Mesenchymal stem cell (in vitro differentiated cells and primary cell): ENCODE data around the gene PPP1R13B.
A peak's percentile ranks its signal among the peaks of the same experiment; 100 is the strongest.

Experiments used
- DNase-seq: peaks from one replicate; pipeline ENCODE4 v3.0.0-alpha.2; 2013
- H2AFZ ChIP-seq: one replicate; pipeline ENCODE4 v1.6.1; 2013; ENCODE audit warnings: low read depth, mild to moderate bottlenecking, control low read depth, inconsistent platforms, low read length, moderate library complexity
- H2AK5ac ChIP-seq: 2 replicates; pipeline ENCODE4 v1.6.1; 2013; ENCODE audit warnings: low read length, moderate library complexity, mild to moderate bottlenecking, inconsistent platforms; ENCODE audit not compliant: severe bottlenecking
- H2BK120ac ChIP-seq: one replicate; pipeline ENCODE4 v1.6.1; 2013; ENCODE audit warnings: low read depth, mild to moderate bottlenecking, inconsistent platforms, low read length, moderate library complexity
- H2BK12ac ChIP-seq, 2 experiments: one replicate each; pipeline ENCODE4 v1.6.1; 2013; ENCODE audit warnings: inconsistent platforms in 2 of 2, low read length in 2 of 2, mild to moderate bottlenecking in 2 of 2, moderate library complexity in 2 of 2, control low read depth in 1 of 2
- H2BK15ac ChIP-seq: one replicate; pipeline ENCODE4 v1.6.1; 2013; ENCODE audit warnings: mild to moderate bottlenecking, low read depth, inconsistent platforms; ENCODE audit not compliant: poor library complexity, severe bottlenecking
- H2BK5ac ChIP-seq: 2 replicates; pipeline ENCODE4 v1.6.1; 2013; ENCODE audit warnings: low read depth, mild to moderate bottlenecking, low read length, control low read depth, inconsistent platforms; ENCODE audit not compliant: poor library complexity, severe bottlenecking
- H3K14ac ChIP-seq, 2 experiments: one replicate each; pipeline ENCODE4 v1.6.1; 2013; ENCODE audit warnings: inconsistent platforms in 2 of 2, low read length in 2 of 2, control low read depth in 1 of 2, mild to moderate bottlenecking in 1 of 2, moderate library complexity in 1 of 2
- H3K18ac ChIP-seq, 2 experiments: one replicate each; pipeline ENCODE4 v1.6.1; 2013; ENCODE audit warnings: inconsistent platforms in 2 of 2, low read length in 2 of 2, control low read depth in 1 of 2, low read depth in 1 of 2, mild to moderate bottlenecking in 1 of 2
- H3K23ac ChIP-seq, 2 experiments: one replicate each; pipeline ENCODE4 v1.6.1; 2013; ENCODE audit warnings: inconsistent platforms in 2 of 2, low read length in 2 of 2, mild to moderate bottlenecking in 2 of 2, moderate library complexity in 2 of 2, control low read depth in 1 of 2
- H3K27ac ChIP-seq: 2 replicates; pipeline ENCODE4 v1.5.1; 2013; ENCODE audit warnings: mild to moderate bottlenecking, moderate library complexity, low read length, control low read depth, inconsistent platforms; ENCODE audit not compliant: poor library complexity, severe bottlenecking
- H3K27me3 ChIP-seq, 2 experiments: 2 replicates each; pipeline versions ENCODE4 v1.6.1 to v1.7.0; 2013; ENCODE audit warnings: low read length in 2 of 2, mild to moderate bottlenecking in 2 of 2, moderate library complexity in 2 of 2, control low read depth in 1 of 2, inconsistent platforms in 1 of 2; ENCODE audit not compliant: control insufficient read depth in 1 of 2, insufficient read depth in 1 of 2
- H3K36me3 ChIP-seq, 2 experiments: 2 replicates each; pipeline versions ENCODE4 v1.6.1 to v1.7.0; 2013; ENCODE audit warnings: low read length in 2 of 2, control low read depth in 1 of 2, inconsistent platforms in 1 of 2, low read depth in 1 of 2, mild to moderate bottlenecking in 1 of 2; ENCODE audit not compliant: insufficient read depth in 2 of 2, control insufficient read depth in 1 of 2
- H3K4ac ChIP-seq, 2 experiments: one replicate each; pipeline ENCODE4 v1.6.1; 2013; ENCODE audit warnings: inconsistent platforms in 2 of 2, low read length in 2 of 2, mild to moderate bottlenecking in 2 of 2, moderate library complexity in 2 of 2, control low read depth in 1 of 2, low read depth in 1 of 2
- H3K4me1 ChIP-seq: 2 replicates; pipeline ENCODE4 v1.6.1; 2013; ENCODE audit warnings: low read depth, low read length, control low read depth; ENCODE audit not compliant: control insufficient read depth, insufficient read depth
- H3K4me2 ChIP-seq: 2 replicates; pipeline ENCODE4 v1.6.1; 2013; ENCODE audit warnings: low read length, mild to moderate bottlenecking, inconsistent platforms; ENCODE audit not compliant: poor library complexity, severe bottlenecking
- H3K4me3 ChIP-seq, 2 experiments: 2 replicates each; pipeline versions ENCODE4 v1.5.1 to v1.7.0; 2013; ENCODE audit warnings: low read length in 2 of 2, mild to moderate bottlenecking in 2 of 2, control low read depth in 1 of 2, low read depth in 1 of 2; ENCODE audit not compliant: insufficient read depth in 1 of 2
- H3K79me1 ChIP-seq: replicated peaks from 2 replicates; pipeline ENCODE4 v1.6.1; 2013; ENCODE audit warnings: mild to moderate bottlenecking, control low read depth, low read length, inconsistent platforms; ENCODE audit not compliant: poor library complexity, severe bottlenecking
- H3K9ac ChIP-seq: 2 replicates; pipeline ENCODE4 v1.7.0; 2013; ENCODE audit warnings: mild to moderate bottlenecking, low read length, moderate library complexity
- H3K9me3 ChIP-seq: 2 replicates; pipeline ENCODE4 v1.7.0; 2013; ENCODE audit warnings: mild to moderate bottlenecking, low read length; ENCODE audit not compliant: control insufficient read depth
- H4K8ac ChIP-seq: one replicate; pipeline ENCODE4 v1.6.1; 2013; ENCODE audit warnings: inconsistent platforms, mild to moderate bottlenecking, low read length, moderate library complexity
- H4K91ac ChIP-seq: one replicate; pipeline ENCODE4 v1.6.1; 2013; ENCODE audit warnings: mild to moderate bottlenecking, low read length, inconsistent platforms
- WGBS: methylation state at CpG from one replicate; pipeline ENCODE4 v1.1.7; 2013; ENCODE audit warnings: mixed read lengths; 5-methylcytosine and 5-hydroxymethylcytosine counted together

PPP1R13B gene

DNA sequence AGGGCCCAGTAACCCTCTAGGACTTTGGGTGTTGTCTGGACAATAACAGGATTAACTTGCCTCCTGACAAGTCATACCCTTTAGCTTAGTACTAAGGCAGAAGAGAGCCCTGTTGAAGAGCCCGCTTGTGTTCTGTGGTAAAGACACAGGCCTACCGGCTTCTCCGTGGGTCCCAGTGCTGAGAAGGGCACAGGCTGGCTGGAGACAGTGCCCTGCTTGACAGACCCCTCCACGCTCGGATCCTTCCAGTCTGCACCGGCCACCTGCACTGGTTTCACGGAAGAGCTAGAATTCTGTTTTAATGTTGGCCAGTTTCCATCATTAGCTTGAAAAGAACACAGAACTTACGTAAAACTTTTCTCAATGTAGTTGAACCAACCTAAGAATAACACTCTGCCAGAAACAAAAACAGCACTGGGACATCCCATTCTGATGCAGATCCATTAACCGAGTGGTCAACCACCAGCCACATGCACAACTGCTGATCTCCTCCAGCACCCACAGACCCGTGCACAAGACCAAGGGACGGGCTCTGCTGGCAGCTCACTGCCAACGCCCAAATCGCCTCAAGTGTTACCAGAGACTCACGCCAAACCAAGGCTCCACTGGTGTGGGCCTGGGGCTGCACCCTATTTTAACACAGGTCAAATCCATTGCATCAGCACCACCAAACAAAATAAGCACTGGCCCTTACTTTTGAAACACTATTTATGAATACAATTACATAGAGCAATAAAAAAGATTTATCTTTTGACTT, 104.7 kb downstream of the PPP1R13B start:
- H3K9ac ChIP-seq, result no peak overlapping the region
- no peak overlapping the region for H2AK5ac ChIP-seq
- H2BK15ac ChIP-seq, result no peak overlapping the region
- no peak overlapping the region for H2BK5ac ChIP-seq
- H2BK120ac ChIP-seq, result no peak overlapping the region
- no peak overlapping the region for H3K4ac ChIP-seq
- no peak overlapping the region for H3K27ac ChIP-seq
- H2AFZ ChIP-seq, result no peak overlapping the region
- DNase-seq, result no peak
- no peaks in the 10 kb centered on the region for H3K9me3 ChIP-seq
- WGBS, result 95% methylated on average over 14 of the region's 14 CpGs
- no peak overlapping the region for H3K14ac ChIP-seq
- H3K23ac ChIP-seq, result no peak overlapping the region
- no peaks in the 10 kb centered on the region for H3K27me3 ChIP-seq
- H3K36me3 ChIP-seq, result peaks cover 0 to 36% of the 10 kb centered on the region in 2 experiments
- no peak overlapping the region for H2BK12ac ChIP-seq
- H3K18ac ChIP-seq, result no peak overlapping the region
- H3K79me1 ChIP-seq, result no peaks in the 10 kb centered on the region
- no peak overlapping the region for H3K4me2 ChIP-seq
- no peak overlapping the region for H4K8ac ChIP-seq
- peaks cover 8% of the 10 kb centered on the region for H3K4me1 ChIP-seq
- no peak overlapping the region for H3K4me3 ChIP-seq
- no peak overlapping the region for H4K91ac ChIP-seq

DNA sequence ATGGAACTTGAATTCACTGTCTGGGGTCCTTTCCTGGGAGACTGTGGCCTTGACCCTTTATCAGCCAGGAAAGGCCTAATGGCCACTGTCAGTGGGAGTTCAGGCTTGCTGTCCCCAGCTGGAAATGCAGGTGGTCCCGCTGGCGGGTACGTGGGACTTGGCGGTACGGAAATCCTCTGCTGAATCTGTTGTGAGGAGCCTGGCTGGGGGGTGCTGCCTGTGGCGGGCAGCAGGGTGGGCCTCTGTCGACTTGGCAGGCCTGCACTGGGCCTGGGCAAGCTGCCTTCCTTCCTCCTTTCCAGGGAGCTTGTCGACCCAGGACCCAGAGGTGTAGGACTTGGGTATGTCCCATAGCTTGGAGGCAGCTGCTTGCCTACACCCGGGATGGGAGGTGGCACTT, 105.5 kb downstream of the PPP1R13B start:
- peaks cover 8% of the 10 kb centered on the region for H3K4me1 ChIP-seq
- H2BK12ac ChIP-seq, result no peak overlapping the region
- H2BK5ac ChIP-seq, result no peak overlapping the region
- no peak overlapping the region for H3K4me2 ChIP-seq
- H3K4me3 ChIP-seq, result no peak overlapping the region
- no peak overlapping the region for H3K23ac ChIP-seq
- H3K27me3 ChIP-seq, result no peaks in the 10 kb centered on the region
- H4K91ac ChIP-seq, result no peak overlapping the region
- H3K79me1 ChIP-seq, result no peaks in the 10 kb centered on the region
- H3K36me3 ChIP-seq, result peaks cover 0 to 40% of the 10 kb centered on the region in 2 experiments
- no peak overlapping the region for H3K9ac ChIP-seq
- no peak overlapping the region for H3K18ac ChIP-seq
- no peak overlapping the region for H3K4ac ChIP-seq
- no peaks in the 10 kb centered on the region for H3K9me3 ChIP-seq
- H2BK15ac ChIP-seq, result no peak overlapping the region
- no peak overlapping the region for H3K14ac ChIP-seq
- H2AK5ac ChIP-seq, result no peak overlapping the region
- no peak overlapping the region for H2AFZ ChIP-seq
- H3K27ac ChIP-seq, result no peak overlapping the region
- no peak overlapping the region for H4K8ac ChIP-seq
- no peak for DNase-seq
- WGBS, result 98% methylated on average over 8 of the region's 9 CpGs
- H2BK120ac ChIP-seq, result no peak overlapping the region

DNA sequence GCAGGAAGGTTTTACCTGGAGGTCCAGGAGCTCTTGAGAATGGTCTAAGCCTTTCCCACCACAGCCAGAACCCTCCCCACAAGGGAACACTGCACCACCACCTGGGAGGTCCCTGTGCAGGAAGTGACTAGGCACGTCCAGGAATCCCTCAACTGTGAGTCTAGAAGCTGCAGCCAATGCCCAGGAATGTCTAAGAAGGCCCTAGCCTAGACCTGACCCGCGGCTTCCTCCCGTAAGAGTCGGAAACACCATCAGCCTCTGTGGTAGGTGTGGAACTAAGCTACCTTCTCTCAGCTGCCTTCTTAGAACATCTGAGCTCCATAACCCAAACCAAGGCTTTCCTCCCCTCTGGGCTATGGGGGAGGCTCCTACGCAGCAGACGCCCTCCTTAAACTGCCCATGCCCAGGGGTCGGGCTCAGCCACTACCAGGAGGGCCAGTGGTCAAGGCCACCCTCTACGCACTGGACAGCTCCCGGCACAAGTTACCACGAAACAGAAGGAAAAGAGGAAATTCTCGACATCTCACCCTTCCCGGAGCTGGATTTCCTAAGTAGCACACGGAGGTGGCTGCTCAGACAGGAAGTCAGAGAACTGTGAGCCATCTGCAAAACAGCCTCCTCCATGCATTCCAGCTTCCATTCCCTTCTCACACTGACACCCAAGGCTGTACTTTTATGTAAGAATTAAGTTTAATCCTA, 106.2 kb downstream of the PPP1R13B start:
- Histone ChIP-seq H2BK12ac (no peak overlapping the region), H3K18ac (no peak overlapping the region), H3K23ac (no peak overlapping the region), H3K9ac (no peak overlapping the region), H2BK5ac (no peak overlapping the region), H3K9me3 (no peaks in the 10 kb centered on the region), H3K4me3 (no peak overlapping the region), H3K36me3 (peaks cover 0 to 44% of the 10 kb centered on the region in 2 experiments), H3K27me3 (no peaks in the 10 kb centered on the region), H3K27ac (no peak overlapping the region), H2AK5ac (no peak overlapping the region), H2BK15ac (no peak overlapping the region), H3K4ac (no peak overlapping the region), H4K91ac (no peak overlapping the region), H3K14ac (no peak overlapping the region), H3K4me2 (no peak overlapping the region), H2BK120ac (no peak overlapping the region), H2AFZ (peak overlapping the region; percentile 32), H3K79me1 (no peaks in the 10 kb centered on the region), H4K8ac (no peak overlapping the region), H3K4me1 (peaks cover 4% of the 10 kb centered on the region)
- peak; percentile 12 for DNase-seq
- WGBS, result 71% methylated on average over 14 of the region's 14 CpGs

- H3K79me1 ChIP-seq, result no peaks in the 10 kb centered on the region
- H3K4me3 ChIP-seq, result no peak overlapping the region
- DNase-seq, result no peak
- no peak overlapping the region for H3K4ac ChIP-seq
- H4K8ac ChIP-seq, result no peak overlapping the region
- no peak overlapping the region for H3K14ac ChIP-seq
- no peak overlapping the region for H2BK12ac ChIP-seq
- no peaks in the 10 kb centered on the region for H3K9me3 ChIP-seq
- H2AFZ ChIP-seq, result no peak overlapping the region
- no peak overlapping the region for H3K23ac ChIP-seq
- no peak overlapping the region for H2AK5ac ChIP-seq
- peaks cover 5 to 55% of the 10 kb centered on the region in 2 experiments for H3K36me3 ChIP-seq
- no peak overlapping the region for H2BK120ac ChIP-seq
- H3K4me1 ChIP-seq, result peaks cover 4% of the 10 kb centered on the region
- no peak overlapping the region for H2BK15ac ChIP-seq
- H3K4me2 ChIP-seq, result no peak overlapping the region
- no peak overlapping the region for H3K18ac ChIP-seq
- no peaks in the 10 kb centered on the region for H3K27me3 ChIP-seq
- no peak overlapping the region for H3K9ac ChIP-seq
- H3K27ac ChIP-seq, result no peak overlapping the region
- H4K91ac ChIP-seq, result no peak overlapping the region
- H2BK5ac ChIP-seq, result no peak overlapping the region
- WGBS, result 94% methylated on average over 30 of the region's 30 CpGs
Observed at GRCh38 chr14:103739793-103740501, 107.4 kb downstream of the PPP1R13B start.
